GM18867 (cell line): ENCODE results near the gene PABPN1.

Experiments used
- ATAC-seq: cut with Tn5 transposase; IDR thresholded peaks from one replicate; pipeline ENCODE4 v1.9.1; 2021; ENCODE audit warnings: mild to moderate bottlenecking, moderate library complexity; ENCODE audit not compliant: unreplicated experiment

PABPN1 gene

DNA sequence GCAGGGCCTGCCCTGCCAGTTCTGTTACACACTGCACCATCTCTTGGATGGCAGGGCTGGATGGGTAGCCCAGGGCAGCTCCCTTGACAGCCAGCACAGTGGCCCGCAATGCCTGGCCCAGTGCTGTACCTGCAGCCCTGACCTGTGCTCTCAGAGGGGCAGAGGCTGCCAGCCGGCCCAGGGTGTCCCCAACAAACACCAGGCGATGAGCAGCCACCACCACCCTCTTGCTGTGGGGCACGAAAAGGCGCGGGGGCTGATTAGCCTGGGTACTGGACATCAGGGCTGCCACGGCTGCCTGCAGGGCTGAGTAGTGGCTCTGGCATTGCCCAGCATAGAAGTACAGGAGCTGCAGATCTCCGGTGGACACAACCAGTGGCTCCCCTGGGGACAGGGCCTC, 36.0 kb downstream of the PABPN1 start:
- no peak for ATAC-seq

DNA sequence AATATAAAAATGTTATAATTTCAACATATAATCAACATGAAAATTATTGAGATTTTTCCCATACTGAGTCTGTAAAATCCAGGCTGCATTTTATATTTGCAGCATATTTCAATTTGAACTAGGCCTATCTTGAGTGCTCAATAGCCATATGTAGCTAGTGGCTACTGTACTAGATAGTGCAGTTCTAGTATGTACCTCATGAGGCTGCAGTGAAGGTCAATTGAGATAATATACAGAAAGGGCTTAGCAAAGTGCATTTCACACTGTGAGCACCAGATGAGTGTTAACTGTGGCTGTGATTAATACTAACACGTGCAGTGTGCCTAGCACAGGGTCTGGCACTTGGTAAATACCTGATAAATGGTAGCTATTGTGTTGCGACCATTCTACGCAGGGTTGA, 36.8 kb downstream of the PABPN1 start:
- no peak for ATAC-seq

DNA sequence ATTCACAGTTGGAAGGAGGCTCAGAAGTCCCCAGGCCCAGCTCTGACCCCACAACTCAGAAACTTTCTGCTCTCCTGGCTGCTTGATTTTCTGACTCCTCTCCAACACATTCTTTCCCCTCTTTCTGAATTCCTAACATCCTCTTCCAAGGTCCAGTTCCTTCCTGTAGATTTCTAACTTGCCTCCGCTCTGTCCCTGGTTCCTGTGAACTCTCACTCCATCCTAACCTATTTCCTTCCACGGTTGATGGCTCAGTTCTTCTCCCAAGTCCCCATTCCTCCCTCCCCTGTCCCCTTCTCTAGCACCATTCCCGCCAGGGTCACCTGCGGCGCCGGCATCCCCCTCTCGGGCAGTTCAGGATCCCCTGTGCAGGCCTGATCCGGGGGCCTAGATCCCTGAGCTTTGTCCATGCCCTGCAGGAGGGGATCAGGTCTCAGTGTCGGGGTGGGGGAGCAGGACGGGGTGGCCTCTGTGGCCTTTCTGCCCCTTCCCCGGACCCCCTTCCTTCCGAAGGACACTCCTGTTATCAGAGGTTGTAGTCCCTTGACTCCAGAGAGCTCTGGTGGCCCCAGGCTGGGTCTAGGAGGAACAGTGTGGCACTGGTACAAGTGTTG, 37.4 kb downstream of the PABPN1 start:
- ATAC-seq, result no peak

DNA sequence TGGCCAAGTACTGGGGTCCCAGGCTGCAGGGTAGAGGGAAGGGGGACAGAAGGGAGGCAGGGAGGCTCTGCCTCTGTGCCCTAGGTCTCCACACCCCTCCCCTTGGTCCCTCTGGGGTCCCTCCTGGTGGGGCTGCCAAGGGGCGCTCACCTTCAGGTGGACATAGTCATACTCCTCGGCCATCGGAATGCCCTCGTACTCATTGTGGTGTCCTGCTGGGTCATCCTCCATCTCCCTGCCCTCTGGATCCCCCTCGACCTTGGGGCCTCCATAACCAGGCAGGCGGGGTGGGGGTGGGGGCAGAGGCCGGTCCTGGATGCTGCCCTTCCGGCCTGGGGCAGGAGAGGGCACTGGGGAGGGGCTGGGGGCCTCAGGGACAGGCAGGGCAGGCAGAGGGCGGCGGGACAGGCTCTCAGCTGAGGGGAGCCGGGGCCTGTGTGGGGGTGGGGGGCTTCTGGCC, 37.9 kb downstream of the PABPN1 start:
- no peak for ATAC-seq

DNA sequence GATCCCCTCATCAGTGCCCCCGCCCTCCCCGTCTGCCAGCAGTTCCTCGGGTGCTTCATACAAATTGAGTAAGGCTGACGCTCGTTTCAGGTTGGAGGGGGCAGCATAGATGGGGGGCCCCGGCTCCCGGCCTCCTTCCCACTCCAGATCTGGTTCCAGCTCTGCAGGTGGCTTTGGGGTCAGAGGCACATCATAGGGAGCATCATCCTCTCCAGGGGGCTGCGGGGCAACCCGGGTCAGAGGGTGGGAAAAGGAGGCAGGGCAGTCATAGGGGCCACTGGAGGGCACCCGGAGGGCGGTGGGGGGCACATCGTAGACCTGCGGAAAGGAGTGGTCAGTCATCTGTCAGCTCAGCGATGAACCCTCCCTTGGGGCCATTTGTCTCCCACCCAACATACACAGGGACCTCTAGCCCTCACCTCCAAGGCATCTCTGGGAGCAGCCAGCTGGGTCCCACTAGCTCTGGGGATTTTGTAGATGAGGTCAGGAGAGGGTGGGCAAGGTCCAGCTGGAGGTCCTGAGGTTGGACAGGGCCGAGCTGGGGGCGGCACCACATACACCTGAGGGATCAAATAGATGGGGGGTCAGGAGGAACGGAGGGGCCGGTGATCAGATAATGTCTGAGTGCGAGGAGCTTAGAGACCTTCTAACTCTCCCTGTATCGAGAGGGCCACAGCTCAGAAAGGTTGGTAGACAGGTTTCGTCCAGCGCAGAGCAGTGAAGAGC, 38.6 kb downstream of the PABPN1 start:
- ATAC-seq, result no peak

DNA sequence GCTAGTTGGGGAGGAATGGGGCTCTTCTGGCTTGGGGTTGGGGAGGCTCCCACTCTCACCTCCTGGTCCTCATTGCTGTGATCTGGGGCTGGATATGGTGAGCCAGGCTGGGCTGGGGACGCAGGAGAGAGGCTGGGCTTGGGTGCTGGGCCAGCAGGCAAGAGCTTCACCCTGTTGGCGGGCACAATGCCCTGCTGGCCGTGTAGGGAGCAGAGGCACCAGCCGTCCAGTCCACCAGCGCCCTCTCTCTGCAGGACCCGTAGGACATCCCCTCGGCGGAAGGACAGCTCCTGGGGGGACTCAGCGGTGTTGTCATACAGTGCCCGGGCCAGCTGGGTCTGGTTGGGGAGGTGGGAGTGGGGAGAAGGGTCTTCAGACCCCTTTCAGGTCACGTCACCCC, 39.2 kb downstream of the PABPN1 start:
- no peak for ATAC-seq

DNA sequence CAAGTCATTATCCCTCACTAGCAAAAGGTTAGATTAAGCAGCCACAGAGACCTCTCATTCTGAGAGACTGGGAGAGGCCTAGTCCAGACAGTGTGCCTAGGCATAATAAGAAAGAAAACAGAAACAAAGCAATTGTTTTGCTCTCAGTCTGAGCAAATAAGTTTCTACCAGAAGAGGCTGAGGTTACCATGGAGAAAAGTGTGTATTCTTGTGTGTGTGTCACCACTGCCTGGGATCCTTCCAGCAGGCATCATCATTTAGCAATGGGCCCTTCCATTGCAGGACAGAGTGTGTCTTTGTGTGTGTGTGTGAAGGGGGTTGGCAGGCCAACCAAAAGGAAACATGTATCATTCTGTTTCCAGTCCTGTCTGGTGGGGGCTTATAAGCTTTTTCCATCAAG, 40.1 kb downstream of the PABPN1 start:
- no peak for ATAC-seq

DNA sequence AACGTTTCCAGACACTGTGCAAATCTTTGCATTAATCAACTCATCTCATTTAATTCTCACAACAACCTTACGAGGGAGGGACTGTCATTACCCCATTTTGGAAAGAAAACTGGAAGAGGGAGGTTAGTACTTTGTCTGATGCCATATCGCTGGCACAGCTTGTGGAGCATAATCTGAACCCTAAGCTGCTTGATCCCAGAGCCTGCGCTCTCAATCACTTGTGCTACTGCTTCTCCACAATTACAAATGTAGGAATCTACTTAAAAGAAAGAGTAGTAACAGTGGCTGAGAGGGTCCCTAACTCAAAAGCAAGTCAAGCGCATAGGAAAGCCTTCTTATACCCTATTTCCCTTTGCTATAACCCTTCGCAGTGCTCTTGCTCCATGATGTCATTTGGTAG, 40.5 kb downstream of the PABPN1 start:
- no peak for ATAC-seq

DNA sequence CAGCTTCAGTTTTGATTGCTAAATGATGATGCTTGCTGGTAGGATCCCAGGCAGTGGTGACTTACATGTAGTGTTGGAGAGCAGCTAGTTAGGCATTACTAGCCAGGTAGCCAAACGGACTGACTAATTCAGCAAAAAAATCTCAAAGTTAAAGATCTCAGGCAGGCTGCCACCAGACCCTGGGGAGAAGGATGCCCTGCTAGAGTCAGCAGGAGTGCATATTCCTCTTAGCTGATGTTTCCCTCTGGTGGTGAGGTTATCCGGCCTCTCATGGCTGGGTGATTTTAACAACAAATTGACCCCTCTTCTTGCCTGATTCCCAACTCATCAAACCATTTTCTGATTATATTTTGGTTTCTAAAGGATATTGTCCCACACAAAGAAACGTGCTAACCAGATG, 40.9 kb downstream of the PABPN1 start:
- no peak for ATAC-seq

DNA sequence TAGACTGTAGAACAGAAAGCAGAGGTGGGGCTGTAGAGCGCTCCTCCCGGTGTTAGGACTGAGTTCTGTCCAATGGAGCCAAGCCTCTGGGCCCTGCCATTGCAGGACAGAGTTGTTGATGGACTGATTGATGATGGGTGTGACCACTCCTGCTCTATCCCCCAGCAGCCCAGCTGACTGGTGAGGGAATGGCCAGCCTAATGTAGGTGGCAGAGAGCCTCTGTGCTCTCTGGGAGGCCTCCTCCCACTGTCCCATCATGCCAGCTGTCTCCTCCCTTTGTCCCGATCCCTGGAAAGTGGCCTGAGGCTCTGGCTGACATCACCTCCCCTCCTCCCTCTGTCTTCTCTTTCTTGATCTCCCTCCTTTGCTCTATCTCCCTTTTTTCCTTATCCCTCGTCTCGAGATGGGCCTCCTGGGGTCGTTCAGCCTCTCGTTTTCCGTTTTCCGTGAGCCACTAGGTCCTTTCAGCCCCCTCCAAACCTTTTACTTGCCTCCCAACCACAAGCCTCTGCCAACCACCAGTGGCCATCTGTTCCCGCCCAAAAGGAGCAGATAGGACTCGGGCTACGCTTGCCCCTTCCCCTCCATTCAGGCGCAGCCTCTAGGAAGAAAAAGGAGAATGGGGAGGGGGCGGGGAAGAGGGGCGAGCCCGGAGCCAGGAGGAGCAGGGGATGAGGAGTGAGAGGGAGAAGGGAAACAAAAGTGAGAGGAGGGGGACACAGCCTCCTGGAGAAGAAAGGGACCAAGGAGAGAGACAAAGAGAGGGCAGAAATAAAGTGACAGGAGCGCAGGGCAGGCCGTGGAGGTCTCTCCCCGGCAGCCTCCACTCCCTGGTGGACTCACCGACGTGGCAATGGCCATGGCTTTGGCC, 43.1 kb downstream of the PABPN1 start:
- no peak for ATAC-seq

DNA sequence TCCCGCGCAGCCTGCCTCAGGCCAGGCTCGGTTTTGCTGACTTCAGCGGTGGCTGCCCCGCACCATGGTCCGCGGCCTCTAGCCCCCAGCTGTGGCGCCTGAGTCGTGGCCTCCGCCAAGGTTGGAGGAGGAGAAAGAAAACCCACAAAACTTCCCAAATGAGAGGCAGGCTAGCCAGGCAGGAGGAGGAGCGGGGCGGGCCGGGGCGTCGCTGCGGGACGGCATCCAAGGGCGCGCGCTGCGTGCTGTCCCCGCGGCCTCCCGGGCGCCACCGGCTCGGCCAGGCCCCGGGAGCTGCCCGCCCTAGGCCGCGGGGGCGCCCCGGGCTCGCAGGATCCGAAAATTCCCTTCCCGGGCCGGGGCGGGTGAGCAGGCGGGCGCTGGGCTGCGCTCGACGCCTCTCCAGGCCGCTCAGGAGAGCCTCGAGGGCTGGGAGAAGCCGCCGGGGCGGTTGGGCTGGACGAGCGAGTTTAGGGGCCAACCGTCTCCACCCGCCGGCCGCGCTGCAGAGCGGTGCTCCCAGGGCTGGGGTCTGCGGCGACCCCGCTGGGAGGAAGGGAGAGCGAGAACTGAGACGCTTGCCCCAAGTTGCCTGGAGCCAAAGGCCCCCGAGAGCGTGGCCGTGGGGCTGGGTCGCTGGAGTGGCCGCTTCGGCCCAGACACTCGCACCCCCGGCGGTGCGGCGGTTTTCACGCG, 43.9 kb downstream of the PABPN1 start, which contains the start of gene EFS:
TSS of gene EFS (minus strand) at position 137 of the 696 bp plus-strand sequence. CDS start 147 bp downstream, outside the sequence.
- no peak for ATAC-seq

DNA sequence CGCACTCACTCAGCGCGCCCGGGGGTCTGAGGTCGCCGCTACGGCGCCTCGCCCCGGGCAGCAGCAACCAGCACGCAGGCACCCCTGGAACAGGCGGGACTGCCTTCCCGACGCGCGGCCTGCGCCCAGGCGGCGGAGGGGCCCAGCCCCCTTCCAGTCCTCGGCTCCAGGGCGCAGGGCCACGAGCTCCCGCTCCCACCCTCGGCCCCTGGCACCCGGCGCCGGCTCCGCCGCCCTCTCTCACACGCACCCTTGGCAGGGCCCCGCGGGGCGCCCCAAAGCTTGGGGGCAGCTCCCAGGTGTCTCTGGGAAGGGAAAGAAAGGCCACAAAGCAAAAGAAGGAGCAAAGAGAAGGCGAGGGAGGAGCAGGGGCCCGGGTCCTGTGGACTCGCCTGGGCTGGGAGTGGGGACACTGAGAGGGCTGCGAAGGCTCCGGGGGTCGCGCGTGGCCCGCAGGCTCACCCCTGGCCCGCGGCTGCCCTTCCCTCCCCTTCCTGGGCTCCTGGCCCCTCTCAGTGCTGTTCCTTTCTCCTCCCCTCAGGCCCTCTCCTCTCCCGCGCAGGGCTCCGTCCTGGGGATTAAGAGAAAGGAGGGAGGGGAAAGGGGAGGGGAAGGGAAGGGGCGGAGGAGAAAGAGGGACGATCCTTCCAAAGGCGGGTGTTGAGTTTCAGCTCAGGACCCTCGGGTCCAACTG, 44.6 kb downstream of the PABPN1 start:
- no peak for ATAC-seq

DNA sequence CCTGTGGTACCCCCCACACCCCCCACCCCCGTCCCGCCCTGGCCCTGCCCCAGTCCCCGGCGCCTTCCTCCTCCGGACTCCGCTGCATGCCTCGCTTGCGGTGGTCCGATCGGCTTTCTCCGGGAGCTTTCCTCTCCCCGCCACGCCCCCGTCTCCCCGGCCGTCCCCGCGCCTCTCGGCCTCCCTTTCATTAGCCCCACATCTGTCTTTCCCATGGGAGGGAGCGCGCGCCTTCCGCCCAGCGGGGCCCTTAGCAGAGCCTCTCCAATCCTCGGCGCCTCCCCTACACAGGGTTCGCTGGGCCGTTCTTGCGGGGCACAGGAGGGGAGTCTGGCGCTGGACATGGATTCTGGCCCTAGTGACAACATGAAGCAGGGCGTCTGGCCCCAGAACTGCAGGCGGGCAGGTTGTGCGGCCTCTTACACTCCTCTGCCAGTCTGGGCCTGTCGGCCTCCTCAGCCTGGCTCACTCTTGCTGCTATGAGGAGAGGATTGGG, 45.2 kb downstream of the PABPN1 start:
- no peak for ATAC-seq

DNA sequence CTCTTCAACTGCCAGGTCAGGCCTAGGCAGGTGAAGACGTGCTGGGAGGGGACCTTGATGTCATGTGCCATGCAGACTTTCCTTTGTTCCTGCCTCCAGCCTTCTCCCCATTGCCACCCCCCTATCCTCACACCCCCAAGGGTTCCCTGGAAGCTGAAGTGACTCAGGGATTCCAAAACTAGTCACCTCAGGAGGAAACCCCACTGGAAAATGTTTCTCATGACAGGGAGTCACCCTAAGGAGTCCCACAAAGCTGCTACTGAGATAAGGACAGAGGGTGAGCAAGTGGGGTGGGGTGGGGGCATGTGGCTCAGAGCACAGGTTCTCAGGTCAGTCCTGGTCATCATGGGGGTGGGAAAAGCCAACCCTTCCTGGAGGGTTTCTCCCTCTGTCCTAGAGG, 49.0 kb downstream of the PABPN1 start:
- ATAC-seq, result no peak

DNA sequence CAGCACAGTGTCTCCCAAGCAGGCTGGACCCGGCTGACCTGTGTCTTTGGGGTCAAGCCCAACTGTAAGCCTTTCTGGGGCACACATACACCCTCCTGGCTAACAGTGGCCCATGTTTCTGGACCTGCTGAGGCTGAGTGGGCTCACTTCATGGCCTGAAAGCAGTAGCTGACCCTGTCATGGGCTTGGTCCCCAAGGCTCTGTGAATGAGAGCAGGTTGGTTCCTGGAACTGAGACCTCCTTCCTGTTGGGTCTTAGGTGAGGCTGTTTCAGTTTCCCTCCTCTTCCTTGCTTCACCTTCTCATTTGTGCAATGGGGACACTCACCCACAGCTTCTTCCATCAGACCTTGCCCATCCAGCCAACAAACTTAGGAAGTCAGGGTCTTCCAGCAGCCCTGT, 50.6 kb downstream of the PABPN1 start:
- no peak for ATAC-seq

DNA sequence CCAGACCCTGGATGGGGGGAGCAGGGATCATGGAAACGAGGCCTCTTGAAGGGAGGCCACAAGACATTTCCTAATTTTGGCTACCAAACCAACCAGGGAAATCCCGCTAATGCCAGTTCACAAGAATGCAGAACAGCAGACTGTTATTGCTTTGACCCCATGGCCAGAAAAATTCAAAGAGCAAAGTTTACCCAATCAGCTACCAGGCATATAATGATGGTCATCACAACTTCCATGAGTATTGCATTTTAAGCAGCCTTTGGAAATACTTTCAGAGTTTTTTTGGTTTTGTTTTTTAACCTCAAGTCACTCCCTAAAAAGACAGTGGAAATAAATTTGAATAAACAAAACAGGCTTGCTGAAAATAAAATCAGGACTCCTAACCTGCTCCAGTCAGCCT, 51.3 kb downstream of the PABPN1 start, which contains the start of gene IL25:
TSS of gene IL25 (plus strand) at position 301 of the 400 bp plus-strand sequence.
- ATAC-seq, result no peak

DNA sequence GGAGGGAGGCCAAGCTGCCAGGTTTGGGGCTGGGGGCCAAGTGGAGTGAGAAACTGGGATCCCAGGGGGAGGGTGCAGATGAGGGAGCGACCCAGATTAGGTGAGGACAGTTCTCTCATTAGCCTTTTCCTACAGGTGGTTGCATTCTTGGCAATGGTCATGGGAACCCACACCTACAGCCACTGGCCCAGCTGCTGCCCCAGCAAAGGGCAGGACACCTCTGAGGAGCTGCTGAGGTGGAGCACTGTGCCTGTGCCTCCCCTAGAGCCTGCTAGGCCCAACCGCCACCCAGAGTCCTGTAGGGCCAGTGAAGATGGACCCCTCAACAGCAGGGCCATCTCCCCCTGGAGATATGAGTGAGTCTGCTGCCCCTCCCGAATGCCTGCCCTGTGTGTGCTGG, 51.8 kb downstream of the PABPN1 start:
- no peak for ATAC-seq
